ENCODE measurements around the gene FAM120B.

Gene FAM120B

DNA sequence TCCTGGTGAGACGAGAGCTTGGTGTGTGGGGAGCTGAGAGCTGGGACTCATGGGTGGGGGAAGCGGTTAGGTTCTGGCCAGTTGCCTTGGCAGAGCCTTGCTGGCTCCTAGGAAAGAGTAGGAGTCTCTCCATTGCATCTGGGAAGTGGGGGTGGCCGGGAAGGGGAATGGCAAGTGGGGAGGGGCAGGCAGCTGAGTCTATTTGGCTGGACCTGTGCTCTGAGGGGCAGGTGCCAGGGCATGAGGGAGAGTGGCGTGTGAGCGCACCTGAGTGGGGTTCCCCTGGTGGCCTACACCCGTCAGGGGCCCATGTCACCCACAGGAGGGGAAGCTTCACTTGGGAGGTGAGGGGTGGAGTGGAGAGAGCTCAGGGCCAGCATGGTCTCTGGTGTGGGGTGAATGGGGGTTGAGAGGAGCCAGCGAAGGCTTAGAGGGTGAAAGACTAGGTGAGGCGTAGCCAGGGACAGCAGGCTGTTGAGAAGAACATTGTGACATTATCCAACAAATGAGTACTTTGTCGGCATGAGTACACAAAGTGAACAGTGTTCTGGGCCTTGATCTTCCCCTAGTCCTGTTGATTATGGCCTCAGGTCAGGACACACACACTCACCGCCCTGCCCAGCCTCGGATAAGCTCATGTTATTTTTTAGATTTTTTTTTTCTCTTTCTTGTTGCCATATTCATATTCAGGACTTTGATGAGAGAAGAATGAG is 59.8 kb downstream of the FAM120B start:
- TF ChIP-seq, protein P1, sequence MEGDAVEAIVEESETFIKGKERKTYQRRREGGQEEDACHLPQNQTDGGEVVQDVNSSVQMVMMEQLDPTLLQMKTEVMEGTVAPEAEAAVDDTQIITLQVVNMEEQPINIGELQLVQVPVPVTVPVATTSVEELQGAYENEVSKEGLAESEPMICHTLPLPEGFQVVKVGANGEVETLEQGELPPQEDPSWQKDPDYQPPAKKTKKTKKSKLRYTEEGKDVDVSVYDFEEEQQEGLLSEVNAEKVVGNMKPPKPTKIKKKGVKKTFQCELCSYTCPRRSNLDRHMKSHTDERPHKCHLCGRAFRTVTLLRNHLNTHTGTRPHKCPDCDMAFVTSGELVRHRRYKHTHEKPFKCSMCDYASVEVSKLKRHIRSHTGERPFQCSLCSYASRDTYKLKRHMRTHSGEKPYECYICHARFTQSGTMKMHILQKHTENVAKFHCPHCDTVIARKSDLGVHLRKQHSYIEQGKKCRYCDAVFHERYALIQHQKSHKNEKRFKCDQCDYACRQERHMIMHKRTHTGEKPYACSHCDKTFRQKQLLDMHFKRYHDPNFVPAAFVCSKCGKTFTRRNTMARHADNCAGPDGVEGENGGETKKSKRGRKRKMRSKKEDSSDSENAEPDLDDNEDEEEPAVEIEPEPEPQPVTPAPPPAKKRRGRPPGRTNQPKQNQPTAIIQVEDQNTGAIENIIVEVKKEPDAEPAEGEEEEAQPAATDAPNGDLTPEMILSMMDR (IDR thresholded peaks at IDR 0.05; ENCODE audit: control insufficient read depth, insufficient read depth, low read depth, low read length, missing control alignments), result no peak
- no peak overlapping the region for H3K4me3 ChIP-seq (ENCODE audit: control insufficient read depth, low read depth, low read length)
- DNase-seq (ENCODE audit: low read depth), result no peak

DNA sequence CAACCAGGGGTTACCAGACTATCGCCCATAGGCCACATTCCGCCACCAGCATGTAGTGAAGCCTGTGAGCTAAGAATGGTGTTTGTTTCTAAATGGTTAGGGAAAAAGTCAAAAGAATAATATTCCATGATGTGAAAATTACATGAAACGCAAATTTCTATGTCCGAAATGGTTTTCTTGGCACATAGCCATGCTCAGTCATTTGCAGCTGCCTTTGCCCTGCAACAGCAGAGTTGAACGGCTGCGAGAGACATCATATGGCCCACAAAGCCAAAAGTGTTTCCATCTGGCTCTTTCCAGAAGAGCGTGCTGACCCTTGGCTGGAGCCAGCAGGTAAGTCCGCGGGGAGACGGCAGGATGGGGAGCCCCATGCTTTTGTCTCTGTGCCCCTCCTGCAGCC is 60.7 kb downstream of the FAM120B start:
- no peak for DNase-seq (ENCODE audit: low read depth)
- TF ChIP-seq, protein P1 (IDR thresholded peaks at IDR 0.05; ENCODE audit: control insufficient read depth, insufficient read depth, low read depth, low read length, missing control alignments), result no peak
- H3K4me3 ChIP-seq (ENCODE audit: control insufficient read depth, low read depth, low read length), result no peak overlapping the region

GRCh38 chr6:170368544-170368943 is 62.0 kb downstream of the FAM120B start:
- no peak overlapping the region for H3K4me3 ChIP-seq (ENCODE audit: control insufficient read depth, low read depth, low read length)
- TF ChIP-seq, protein P1 (IDR thresholded peaks at IDR 0.05; ENCODE audit: control insufficient read depth, insufficient read depth, low read depth, low read length, missing control alignments), result no peak
- DNase-seq (ENCODE audit: low read depth), result no peak

GRCh38 chr6:170369403-170369802 is 62.8 kb downstream of the FAM120B start:
- TF ChIP-seq, protein P1 (IDR thresholded peaks at IDR 0.05; ENCODE audit: control insufficient read depth, insufficient read depth, low read depth, low read length, missing control alignments), result no peak
- no peak for DNase-seq (ENCODE audit: low read depth)
- H3K4me3 ChIP-seq (ENCODE audit: control insufficient read depth, low read depth, low read length), result no peak overlapping the region

- no peak for DNase-seq (ENCODE audit: low read depth)
- TF ChIP-seq, protein P1 (IDR thresholded peaks at IDR 0.05; ENCODE audit: control insufficient read depth, insufficient read depth, low read depth, low read length, missing control alignments), result no peak
- no peak overlapping the region for H3K4me3 ChIP-seq (ENCODE audit: control insufficient read depth, low read depth, low read length)
These were observed 63.9 kb downstream of the FAM120B start for GRCh38 chr6:170370416-170370815.

DNA sequence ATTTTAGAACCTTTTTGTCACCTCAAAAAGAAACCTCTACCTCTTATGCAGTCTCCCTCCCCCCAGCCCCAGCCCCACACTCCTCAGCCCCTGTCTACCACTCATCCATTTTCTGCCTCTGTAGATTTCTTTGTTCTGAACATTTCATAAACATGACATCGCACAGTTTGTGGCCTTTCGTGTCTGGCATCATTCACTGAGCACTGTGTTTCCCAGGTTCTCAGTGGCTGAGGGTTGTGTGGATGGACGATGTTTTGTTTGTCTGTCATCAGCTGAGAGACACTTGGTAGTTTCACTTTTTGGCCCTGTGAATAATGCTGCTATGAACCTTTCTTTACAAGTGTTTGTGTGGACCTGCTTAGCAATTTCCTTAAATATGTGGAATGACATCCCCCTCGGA is 64.5 kb downstream of the FAM120B start:
- TF ChIP-seq, protein P1 (IDR thresholded peaks at IDR 0.05; ENCODE audit: control insufficient read depth, insufficient read depth, low read depth, low read length, missing control alignments), result no peak
- no peak overlapping the region for H3K4me3 ChIP-seq (ENCODE audit: control insufficient read depth, low read depth, low read length)
- DNase-seq (ENCODE audit: low read depth), result no peak
